ENCODE measurements around the gene TNFAIP3.
"Not testable (repeated sequence)": the region's sequence is repeated elsewhere in the genome, so short reads cannot be mapped to it uniquely, and the experiment has no call there.

TNFAIP3 gene

GRCh38 chr6:137879885-137880745 is 13.1 kb downstream of the TNFAIP3 start:
- DNase-seq (ENCODE audit: insufficient read length, low spot score), result no peak
- no peak for FAIRE-seq
- no peak for TF ChIP-seq CTCF (IDR thresholded peaks at IDR 0.05; ENCODE audit: insufficient read depth, missing control alignments)

GRCh38 chr6:137880746-137881521 is 13.9 kb downstream of the TNFAIP3 start:
- FAIRE-seq (no peak), DNase-seq (ENCODE audit: insufficient read length, low spot score) (no peak)
- TF ChIP-seq CTCF (IDR thresholded peaks at IDR 0.05; ENCODE audit: insufficient read depth, missing control alignments), result no peak

- no peak for FAIRE-seq
Measured at GRCh38 chr6:137881522-137881886, 14.4 kb downstream of the TNFAIP3 start.

GRCh38 chr6:137882225-137882961 is 15.3 kb downstream of the TNFAIP3 start:
- TF ChIP-seq CTCF (IDR thresholded peaks at IDR 0.05; ENCODE audit: insufficient read depth, missing control alignments), result no peak
- DNase-seq (ENCODE audit: insufficient read length, low spot score) (no peak), FAIRE-seq (no peak)

More at GRCh38 chr6:137881522-137881886, 14.4 kb downstream of the TNFAIP3 start:
- DNase-seq (ENCODE audit: insufficient read length, low spot score), result no peak
- no peak for TF ChIP-seq CTCF (IDR thresholded peaks at IDR 0.05; ENCODE audit: insufficient read depth, missing control alignments)

- TF ChIP-seq CTCF (IDR thresholded peaks at IDR 0.05; ENCODE audit: insufficient read depth, missing control alignments), result no peak
- FAIRE-seq (no peak), DNase-seq (ENCODE audit: insufficient read length, low spot score) (no peak)
Measured at GRCh38 chr6:137883400-137884148, 16.5 kb downstream of the TNFAIP3 start.

- TF ChIP-seq CTCF (IDR thresholded peaks at IDR 0.05; ENCODE audit: insufficient read depth, missing control alignments), result no peak
- DNase-seq (ENCODE audit: insufficient read length, low spot score) (no peak), FAIRE-seq (no peak)
Measured at GRCh38 chr6:137884149-137884909, 17.3 kb downstream of the TNFAIP3 start.

- not testable (repeated sequence) for DNase-seq (ENCODE audit: insufficient read length, low spot score); FAIRE-seq
Measured at GRCh38 chr6:137884910-137885229, 17.8 kb downstream of the TNFAIP3 start.

- not testable (repeated sequence) for FAIRE-seq
Measured at GRCh38 chr6:137886226-137886625, 19.2 kb downstream of the TNFAIP3 start.

More at GRCh38 chr6:137886226-137886625, 19.2 kb downstream of the TNFAIP3 start:
- not testable (repeated sequence) for DNase-seq (ENCODE audit: insufficient read length, low spot score)
